OCI-LY1 (cell line): ENCODE data around the gene HNRNPM.

Experiments
- H2AFZ ChIP-seq: fragments of 200-600 bp; sonication (generic), shearing (Covaris generic); 2 replicates; pipeline ENCODE4 v1.6.0; 2014; ENCODE audit warnings: antibody characterized with exemption, mild to moderate bottlenecking, low read length
- H3F3A ChIP-seq: fragments of 200-600 bp; sonication (generic), shearing (Covaris generic); 2 replicates; pipeline ENCODE4 v1.6.0; 2014; ENCODE audit warnings: mild to moderate bottlenecking, antibody characterized with exemption, low read length, moderate library complexity; ENCODE audit not compliant: insufficient read depth
- H3K27ac ChIP-seq: fragments of 200-600 bp; sonication (generic); 2 replicates; pipeline ENCODE4 v1.5.1; 2014; ENCODE audit warnings: low read length, mixed run types, mild to moderate bottlenecking, low read depth; ENCODE audit not compliant: poor library complexity, severe bottlenecking
- H3K27me3 ChIP-seq: fragments of 200-600 bp; sonication (generic); 2 replicates; pipeline ENCODE4 v1.6.0; 2014; ENCODE audit warnings: antibody characterized with exemption, mild to moderate bottlenecking, low read length, moderate library complexity; ENCODE audit not compliant: insufficient read depth
- H3K36me3 ChIP-seq: fragments of 200-600 bp; sonication (generic); 2 replicates; pipeline ENCODE4 v1.6.1; 2014; ENCODE audit warnings: mild to moderate bottlenecking, antibody characterized with exemption, low read length, moderate library complexity, mixed read lengths; ENCODE audit not compliant: insufficient read depth
- H3K4me1 ChIP-seq: fragments of 200-600 bp; sonication (generic); 2 replicates; pipeline ENCODE4 v1.5.1; 2014; ENCODE audit warnings: mild to moderate bottlenecking, low read length, moderate library complexity; ENCODE audit not compliant: insufficient read depth, severe bottlenecking
- H3K4me2 ChIP-seq: fragments of 200-600 bp; sonication (generic), shearing (Covaris generic); 2 replicates; pipeline ENCODE4 v1.6.1; 2014; ENCODE audit warnings: low read length
- H3K4me3 ChIP-seq: fragments of 200-600 bp; sonication (generic); 2 replicates; pipeline ENCODE4 v1.5.1; 2014; ENCODE audit warnings: low read length, low read depth, mild to moderate bottlenecking, mixed read lengths; ENCODE audit not compliant: poor library complexity, severe bottlenecking
- H3K79me2 ChIP-seq: fragments of 200-600 bp; shearing (Covaris generic); 2 replicates; pipeline ENCODE4 v1.6.1; 2016; ENCODE audit warnings: mixed run types, low read length, mixed read lengths; ENCODE audit not compliant: insufficient read depth
- H3K9ac ChIP-seq: fragments of 200-600 bp; sonication (generic), shearing (Covaris generic); 2 replicates; pipeline ENCODE4 v1.6.1; 2014; ENCODE audit warnings: mild to moderate bottlenecking, low read length, mixed read lengths
- H3K9me2 ChIP-seq: fragments of 200-600 bp; sonication (generic), shearing (Covaris generic); 2 replicates; pipeline ENCODE4 v1.6.1; 2014; ENCODE audit warnings: low read depth, mild to moderate bottlenecking, low read length, mixed read lengths
- H3K9me3 ChIP-seq: fragments of 200-600 bp; shearing (Covaris generic); 2 replicates; pipeline ENCODE4 v1.6.1; 2014; ENCODE audit warnings: low read length, mixed read lengths
- H4K20me1 ChIP-seq: fragments of 200-600 bp; sonication (generic), shearing (Covaris generic); 2 replicates; pipeline ENCODE4 v1.6.0; 2016; ENCODE audit warnings: mild to moderate bottlenecking, low read length; ENCODE audit not compliant: insufficient read depth
- CTCF ChIP-seq: fragments of 200-600 bp; sonication (generic), shearing (Covaris generic); IDR thresholded peaks from 2 replicates; pipeline ENCODE4 v1.5.1; 2017; ENCODE audit warnings: mild to moderate bottlenecking, antibody characterized with exemption, low read length, moderate library complexity, mixed read lengths
- EZH2 ChIP-seq: fragments of 200-600 bp; sonication (generic), shearing (Covaris generic); IDR thresholded peaks from 2 replicates; pipeline ENCODE4 v1.8.0; 2017; ENCODE audit warnings: borderline replicate concordance, mixed run types, mild to moderate bottlenecking, antibody characterized with exemption, low read length, moderate library complexity, mixed read lengths

The HNRNPM gene

GRCh38 chr19:8397746-8398310, 46.9 kb upstream of the HNRNPM start:
- H4K20me1 ChIP-seq: no peaks in the 10 kb centered on the region
- no peak overlapping the region for H3K27ac ChIP-seq
- H3K9me3 ChIP-seq: no peaks in the 10 kb centered on the region
- H3F3A ChIP-seq: no peaks in the 10 kb centered on the region; the same call in 1 of the 2 replicates
- TF ChIP-seq EZH2 (no peak), CTCF (no peak)
- H2AFZ ChIP-seq: no peak overlapping the region
- peaks cover 12% of the 10 kb centered on the region; the same call in 1 of the 2 replicates for H3K36me3 ChIP-seq
- H3K9me2 ChIP-seq: no peaks in the 10 kb centered on the region
- no peak overlapping the region for H3K4me2 ChIP-seq
- H3K79me2 ChIP-seq: no peaks in the 10 kb centered on the region
- no peaks in the 10 kb centered on the region for H3K4me1 ChIP-seq
- no peak overlapping the region for H3K4me3 ChIP-seq
- no peaks in the 10 kb centered on the region for H3K27me3 ChIP-seq
- H3K9ac ChIP-seq: no peak overlapping the region

- H3K4me1 ChIP-seq: no peaks in the 10 kb centered on the region
- H3K4me2 ChIP-seq: no peak overlapping the region
- H3K27me3 ChIP-seq: no peaks in the 10 kb centered on the region
- no peaks in the 10 kb centered on the region for H3K79me2 ChIP-seq
- H3K36me3 ChIP-seq: peaks cover 16% of the 10 kb centered on the region; the same call in 1 of the 2 replicates
- no peak overlapping the region for H3K27ac ChIP-seq
- TF ChIP-seq CTCF (no peak), EZH2 (no peak)
- H3K4me3 ChIP-seq: no peak overlapping the region
- no peaks in the 10 kb centered on the region for H3K9me3 ChIP-seq
- no peak overlapping the region for H2AFZ ChIP-seq
- H3K9me2 ChIP-seq: no peaks in the 10 kb centered on the region
- no peaks in the 10 kb centered on the region for H4K20me1 ChIP-seq
- H3F3A ChIP-seq: no peaks in the 10 kb centered on the region; the same call in 1 of the 2 replicates
- H3K9ac ChIP-seq: no peak overlapping the region
Measured at GRCh38 chr19:8398311-8398771, 46.4 kb upstream of the HNRNPM start.

GRCh38 chr19:8399681-8400188, 45.0 kb upstream of the HNRNPM start:
- Histone ChIP-seq H3K9ac (no peak overlapping the region), H3K9me2 (no peaks in the 10 kb centered on the region), H3K79me2 (no peaks in the 10 kb centered on the region), H3K36me3 (peaks cover 19% of the 10 kb centered on the region; the same call in 1 of the 2 replicates), H2AFZ (no peak overlapping the region), H3K27ac (no peak overlapping the region), H4K20me1 (no peaks in the 10 kb centered on the region), H3K4me3 (no peak overlapping the region), H3K4me2 (no peak overlapping the region), H3F3A (no peaks in the 10 kb centered on the region; the same call in 1 of the 2 replicates), H3K27me3 (no peaks in the 10 kb centered on the region), H3K4me1 (no peaks in the 10 kb centered on the region), H3K9me3 (no peaks in the 10 kb centered on the region)
- TF ChIP-seq EZH2: no peak
- TF ChIP-seq CTCF: no peak
